GM10248 (cell line): Measurements from ENCODE around the gene EPHA6.
"Not testable (repeated sequence)": the region's sequence is repeated elsewhere in the genome, so short reads cannot be mapped to it uniquely, and the experiment has no call there.

Experiments used
- CTCF ChIA-PET: fragments of 300-600 bp; sonication (Branson Sonifier 250); formaldehyde crosslinking; extraction: SDS; loops from one replicate; lab custom pipeline; 2021; ENCODE audit warnings: antibody characterized with exemption; lab: Yijun Ruan, JAX
- POLR2A ChIA-PET: fragments of 350-650 bp; sonication (Branson Sonifier 250); formaldehyde crosslinking; extraction: SDS; loops from one replicate; lab custom pipeline; 2020; ENCODE audit warnings: antibody characterized with exemption; lab: Yijun Ruan, JAX
- DNase-seq: peaks from one replicate; pipeline ENCODE4 v3.0.0; 2012; ENCODE audit errors: extremely low spot score
- TF ChIP-seq, protein P1 (sequence below): IDR thresholded peaks from 2 replicates; pipeline ENCODE4 v1.5.1; 2012; ENCODE audit warnings: mild to moderate bottlenecking, low read depth; ENCODE audit errors: extremely low read depth, missing control alignments, control extremely low read depth

Gene EPHA6

DNA sequence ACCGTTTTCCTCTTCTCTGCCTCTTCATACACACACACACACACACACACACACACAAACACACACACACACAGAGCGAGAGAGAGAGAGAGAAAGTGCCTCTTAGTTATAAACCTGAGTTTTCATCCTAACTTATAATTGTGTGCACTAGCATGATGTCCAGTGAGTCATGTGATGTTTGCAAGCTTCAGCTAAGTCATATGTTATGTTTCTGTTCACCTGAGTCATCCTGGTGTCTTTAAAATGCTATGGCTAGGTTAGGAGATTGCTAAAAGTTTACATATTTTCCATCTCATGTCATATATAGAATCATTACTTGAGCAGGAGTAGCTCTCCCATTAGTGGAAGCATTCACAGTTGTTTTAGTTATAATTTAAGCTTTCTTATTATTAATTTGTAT is 155.8 kb downstream of the EPHA6 start:
- TF ChIP-seq, protein P1, sequence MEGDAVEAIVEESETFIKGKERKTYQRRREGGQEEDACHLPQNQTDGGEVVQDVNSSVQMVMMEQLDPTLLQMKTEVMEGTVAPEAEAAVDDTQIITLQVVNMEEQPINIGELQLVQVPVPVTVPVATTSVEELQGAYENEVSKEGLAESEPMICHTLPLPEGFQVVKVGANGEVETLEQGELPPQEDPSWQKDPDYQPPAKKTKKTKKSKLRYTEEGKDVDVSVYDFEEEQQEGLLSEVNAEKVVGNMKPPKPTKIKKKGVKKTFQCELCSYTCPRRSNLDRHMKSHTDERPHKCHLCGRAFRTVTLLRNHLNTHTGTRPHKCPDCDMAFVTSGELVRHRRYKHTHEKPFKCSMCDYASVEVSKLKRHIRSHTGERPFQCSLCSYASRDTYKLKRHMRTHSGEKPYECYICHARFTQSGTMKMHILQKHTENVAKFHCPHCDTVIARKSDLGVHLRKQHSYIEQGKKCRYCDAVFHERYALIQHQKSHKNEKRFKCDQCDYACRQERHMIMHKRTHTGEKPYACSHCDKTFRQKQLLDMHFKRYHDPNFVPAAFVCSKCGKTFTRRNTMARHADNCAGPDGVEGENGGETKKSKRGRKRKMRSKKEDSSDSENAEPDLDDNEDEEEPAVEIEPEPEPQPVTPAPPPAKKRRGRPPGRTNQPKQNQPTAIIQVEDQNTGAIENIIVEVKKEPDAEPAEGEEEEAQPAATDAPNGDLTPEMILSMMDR = no peak
- DNase-seq = no peak
- ChIA-PET CTCF (interaction anchor here (0.8 to 1.2 kb wide), 2 partner anchors 8 to 15 kb away, joined by 3 to 4 read pairs; no protein-coding TSS in a partner anchor), POLR2A (no interaction called here)

DNA sequence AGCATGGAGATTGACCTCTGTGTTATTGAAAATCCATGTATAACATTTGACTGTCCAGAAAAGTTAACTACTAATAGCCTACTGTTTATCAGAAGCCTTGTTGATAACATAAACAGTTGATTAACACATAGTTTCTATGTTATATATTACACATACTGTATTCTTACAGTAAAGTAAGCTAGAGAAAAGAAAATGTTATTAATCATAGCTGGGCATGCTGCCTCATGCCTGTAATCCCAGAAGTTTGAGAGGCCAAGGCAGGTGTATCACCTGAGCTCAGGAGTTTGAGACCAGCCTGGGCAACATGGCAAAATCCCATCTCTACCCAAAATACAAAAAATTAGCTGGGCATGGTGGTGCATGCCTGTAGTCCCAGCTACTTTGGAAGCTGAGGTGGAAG is 163.3 kb downstream of the EPHA6 start:
- DNase-seq = no peak
- TF ChIP-seq, protein P1 = no peak
- CTCF ChIA-PET = interaction anchor here (1.0 to 1.8 kb wide), 3 partner anchors 10 to 28 kb away, joined by 3 to 6 read pairs (median 3); no protein-coding TSS in a partner anchor
- POLR2A ChIA-PET = no interaction called here

DNA sequence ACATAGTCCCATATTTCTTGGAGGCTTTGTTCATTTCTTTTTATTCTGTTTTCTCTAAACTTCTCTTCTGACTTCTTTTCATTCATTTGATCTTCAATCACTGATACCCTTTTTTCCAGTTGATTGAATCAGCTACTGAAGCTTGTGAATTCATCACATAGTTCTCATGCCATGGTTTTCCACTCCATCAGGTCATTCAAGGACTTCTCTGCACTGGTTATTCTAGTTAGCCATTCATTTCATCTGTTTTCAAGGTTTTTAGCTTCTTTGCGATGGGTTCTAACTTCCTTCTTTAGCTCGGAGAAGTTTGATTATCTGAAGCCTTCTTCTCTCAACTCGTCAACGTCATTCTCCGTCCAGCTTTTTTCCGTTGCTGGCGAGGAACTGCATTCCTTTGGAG is 169.3 kb downstream of the EPHA6 start:
- DNase-seq, POLR2A ChIA-PET: not testable (repeated sequence)
- CTCF ChIA-PET = interaction anchor here (1.0 kb wide), 1 partner anchor 14 kb away, joined by 3 read pairs; no protein-coding TSS in a partner anchor

DNA sequence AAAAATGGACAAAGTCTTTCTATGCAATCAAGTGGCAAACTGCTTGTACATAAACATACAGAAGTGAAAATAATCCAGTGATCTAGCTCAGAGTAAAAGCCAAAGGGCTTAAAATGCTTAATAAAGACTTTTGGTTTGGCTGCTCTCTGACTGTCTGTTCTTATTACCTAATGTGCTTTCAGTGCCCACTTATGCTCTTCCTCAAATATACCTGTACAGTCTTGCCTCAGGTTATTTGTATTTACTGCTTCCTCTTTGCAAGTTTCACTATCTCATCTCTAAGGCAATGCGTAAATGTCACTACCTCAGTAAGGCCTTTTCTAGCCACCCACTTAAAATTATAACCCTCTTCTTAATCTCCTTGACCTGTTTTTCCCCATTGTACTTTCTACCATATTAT is 171.8 kb downstream of the EPHA6 start:
- POLR2A ChIA-PET = no interaction called here
- TF ChIP-seq, protein P1 = no peak
- CTCF ChIA-PET = interaction anchor here (1.2 to 1.8 kb wide), 3 partner anchors 11 to 24 kb away, joined by 3 to 4 read pairs (median 3); no protein-coding TSS in a partner anchor
- DNase-seq = no peak

DNA sequence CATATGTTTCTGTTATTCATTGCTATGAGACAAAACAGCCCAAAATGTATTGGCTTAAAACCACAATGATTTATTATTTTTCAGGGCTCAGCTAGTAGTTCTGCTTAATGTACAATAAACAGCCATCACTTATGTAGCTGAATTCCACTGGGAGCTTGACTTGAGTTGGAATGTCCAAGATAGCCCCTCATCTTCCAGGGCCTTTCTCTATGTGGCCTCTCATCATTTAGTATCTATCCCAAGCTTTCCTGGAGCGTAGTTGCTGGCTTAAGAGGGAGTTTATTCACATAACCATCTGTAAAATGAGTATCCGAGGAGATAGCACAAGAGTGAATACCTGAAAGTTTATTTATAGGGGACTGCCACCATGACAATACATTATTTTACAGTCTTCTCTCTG is 176.8 kb downstream of the EPHA6 start:
- ChIA-PET POLR2A (no interaction called here), CTCF (no interaction called here)
- DNase-seq = no peak
- TF ChIP-seq, protein P1 = no peak

DNA sequence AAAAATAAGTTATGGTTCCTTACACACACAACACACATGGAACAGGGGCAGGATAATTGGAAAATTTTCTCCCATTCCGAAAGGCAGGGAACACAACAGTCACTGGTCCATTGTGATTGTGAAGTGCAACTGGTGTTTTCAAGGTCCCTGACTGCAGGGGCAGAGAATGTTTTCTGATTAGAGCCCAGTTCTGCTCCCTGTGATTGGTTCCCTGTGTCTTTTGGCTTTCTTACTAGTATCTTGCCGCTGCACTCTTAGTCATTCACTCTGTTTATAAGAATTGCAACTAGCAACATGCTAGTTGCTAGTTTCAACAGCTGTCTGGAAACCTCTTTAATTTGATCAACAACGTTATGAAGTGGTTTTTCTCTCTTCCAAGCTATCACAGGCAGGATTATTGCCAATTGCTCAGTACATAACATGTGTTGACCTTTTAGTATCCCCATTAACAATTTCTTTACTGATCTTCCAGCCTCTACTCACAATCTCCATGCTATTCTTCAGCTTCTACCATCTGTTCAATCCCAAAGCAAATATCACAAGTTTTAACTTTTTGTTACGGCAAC is 177.5 kb downstream of the EPHA6 start:
- TF ChIP-seq, protein P1 = no peak
- DNase-seq = no peak
- POLR2A ChIA-PET = no interaction called here
- CTCF ChIA-PET = interaction anchor here (1.0 kb wide), 1 partner anchor 26 kb away, joined by 3 read pairs; no protein-coding TSS in a partner anchor

DNA sequence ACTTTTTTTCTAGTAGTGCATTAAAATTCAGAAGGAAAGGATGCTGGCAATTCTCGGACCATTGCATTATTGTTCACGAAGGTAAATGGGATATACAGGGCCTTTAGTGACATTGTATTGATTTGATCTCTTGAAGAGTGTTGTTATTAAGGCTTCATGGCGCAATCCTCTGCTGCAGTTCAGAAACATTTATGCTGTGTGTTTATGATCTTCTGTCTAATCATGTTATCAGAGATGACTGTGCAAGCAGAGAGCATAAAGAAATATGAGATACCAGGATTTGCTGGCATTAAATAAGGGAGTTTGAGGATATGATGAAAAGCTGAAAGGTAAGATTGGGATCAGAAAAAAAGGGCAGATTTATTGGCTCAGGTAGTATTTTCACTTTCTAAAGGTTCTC is 180.6 kb downstream of the EPHA6 start:
- POLR2A ChIA-PET = no interaction called here
- TF ChIP-seq, protein P1 = no peak
- DNase-seq = no peak
- CTCF ChIA-PET = no interaction called here
